H1 (cell line): ENCODE results near the gene RFX3. TPM values are rescaled to one million over a fixed set of nuclear protein-coding genes. Genes with fewer than 3 reads are reported as not detected.

Experiments
- FOSL1 ChIP-seq: IDR thresholded peaks from 2 replicates; pipeline ENCODE4 v1.6.1; 2011; ENCODE audit warnings: mild to moderate bottlenecking, low read depth, low read length, moderate library complexity; ENCODE audit not compliant: insufficient read depth
- MAX ChIP-seq: IDR thresholded peaks from 2 replicates; pipeline ENCODE4 v1.6.1; 2012; ENCODE audit warnings: inconsistent platforms
- SAP30 ChIP-seq: fragments of 300-600 bp; sonication (generic); IDR thresholded peaks from 2 replicates; pipeline ENCODE4 v1.7.1; 2012; ENCODE audit warnings: low read length, moderate library complexity, mild to moderate bottlenecking, inconsistent platforms; ENCODE audit not compliant: insufficient read depth, insufficient replicate concordance
- TAF1 ChIP-seq: IDR thresholded peaks from 2 replicates; pipeline ENCODE4 v1.6.1; 2011; ENCODE audit warnings: mild to moderate bottlenecking, low read depth, low read length
- polyA plus RNA-seq, 7 experiments: library from polyadenylated mRNA; depleted of rRNA in 3 of 7; stranded (reverse) in 5 of 7; unstranded in 2 of 7; fragments of >200 nt in 5 of 7; fragments of 200-250 nt in 2 of 7; gene quantifications; 1 replicate in 5 of 7; 2 replicates in 1 of 7; 4 replicates in 1 of 7; pipeline versions ENCODE4 v1.2.1 to v1.2.3, GENCODE V29; 2011 to 2013; ENCODE audit warnings: missing spikeins in 2 of 7, mixed read lengths in 2 of 7
- total RNA-seq: library from RNA; stranded (reverse); fragmentation: NEBNext Ultra II Directional; extraction: Animal tissue kit (Norgen Biotek cat#: 25700); gene quantifications from 2 replicates; pipeline ENCODE4 v1.2.1, GENCODE V29; 2021

RFX3 gene
- total and polyA plus RNA-seq, 2 of the 8 experiments (the other 6 are each of a cell fraction or from before 2014, with no cell fraction given): 4.9 to 22.6 TPM

DNA sequence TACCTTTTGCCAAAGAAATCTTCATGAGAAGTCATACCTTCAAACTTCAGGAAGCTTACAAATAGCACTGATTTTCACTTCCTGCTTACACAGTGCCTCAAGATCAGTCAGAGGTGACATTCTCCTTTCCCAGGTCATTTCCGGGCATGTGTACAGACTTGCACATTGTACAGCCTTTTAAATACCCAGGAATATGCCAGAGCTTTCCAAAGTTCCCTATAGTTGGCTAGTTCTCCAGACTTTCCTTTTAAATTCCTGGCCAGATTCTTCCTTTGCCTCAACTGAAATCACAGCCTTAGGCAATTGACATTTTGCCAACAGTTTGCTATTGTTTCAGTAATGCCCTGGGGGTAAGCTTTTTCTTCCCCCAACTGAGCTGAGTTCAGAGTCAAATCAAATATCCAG is 47.2 kb downstream of the RFX3 start (continued):
- TF ChIP-seq FOSL1: no peak
- TF ChIP-seq TAF1: no peak
- TF ChIP-seq MAX: no peak
- TF ChIP-seq SAP30: no peak
